UCSD-AML1 (cell line): ENCODE results near the gene PHACTR2.
"Not testable (repeated sequence)": the region's sequence is repeated elsewhere in the genome, so short reads cannot be mapped to it uniquely, and the experiment has no call there.

Source experiments
- DNase-seq: peaks from one replicate; lab custom pipeline; 2025; ENCODE audit not compliant: unreplicated experiment; lab: John Stamatoyannopoulos, UW

Gene PHACTR2

GRCh38 chr6:143806282-143807102, 128.7 kb downstream of the PHACTR2 start:
- DNase-seq = peak; percentile 59

DNA sequence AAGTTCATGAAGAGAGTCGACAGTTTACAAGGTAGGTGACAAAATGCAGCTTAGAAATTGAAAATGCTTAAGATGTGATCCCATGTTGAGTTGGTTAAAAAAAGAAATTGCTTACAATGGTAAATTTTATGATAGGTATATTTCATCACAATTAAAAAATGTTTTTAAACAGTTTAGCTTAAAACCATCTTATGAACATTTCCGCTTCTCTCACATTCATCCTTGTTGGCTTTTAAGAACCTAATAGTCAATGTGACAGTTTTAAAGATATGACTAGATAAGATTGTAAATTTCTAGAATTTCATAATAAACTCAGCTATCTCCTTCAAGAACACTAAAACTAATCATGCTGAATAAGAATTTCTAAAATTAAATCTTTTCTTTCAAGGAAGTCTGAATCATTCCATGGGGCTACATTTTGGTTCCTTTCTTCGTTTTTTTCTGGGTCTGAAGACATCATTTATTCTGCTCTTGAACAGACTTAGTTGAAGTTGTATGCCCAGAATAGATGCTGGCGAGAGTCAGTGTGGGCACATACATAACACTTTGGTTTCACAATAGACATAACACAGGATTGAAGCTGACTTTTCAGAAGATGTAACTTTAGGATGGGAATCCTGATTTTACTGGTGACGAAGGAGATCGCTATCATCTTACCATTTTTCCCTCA, 129.5 kb downstream of the PHACTR2 start:
- no peak for DNase-seq

DNA sequence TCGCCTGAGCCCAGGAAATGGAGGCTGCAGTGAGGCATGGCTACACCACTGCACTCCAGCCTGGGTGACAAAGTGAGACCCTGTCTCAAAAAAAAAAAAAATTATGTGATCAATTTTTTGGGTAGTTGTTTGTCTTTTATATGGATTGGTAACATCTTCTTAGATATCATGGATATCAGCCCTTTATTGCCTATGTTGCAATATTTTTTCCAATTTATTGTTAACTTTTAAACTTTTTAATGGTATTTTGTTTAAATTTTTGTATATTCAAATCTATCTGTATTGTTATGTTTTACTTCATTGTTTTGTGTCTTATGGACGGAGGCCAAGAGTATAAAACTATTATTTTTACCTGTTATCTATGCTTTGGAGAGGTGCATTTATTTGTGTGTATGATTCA, 133.0 kb downstream of the PHACTR2 start:
- DNase-seq = no peak

DNA sequence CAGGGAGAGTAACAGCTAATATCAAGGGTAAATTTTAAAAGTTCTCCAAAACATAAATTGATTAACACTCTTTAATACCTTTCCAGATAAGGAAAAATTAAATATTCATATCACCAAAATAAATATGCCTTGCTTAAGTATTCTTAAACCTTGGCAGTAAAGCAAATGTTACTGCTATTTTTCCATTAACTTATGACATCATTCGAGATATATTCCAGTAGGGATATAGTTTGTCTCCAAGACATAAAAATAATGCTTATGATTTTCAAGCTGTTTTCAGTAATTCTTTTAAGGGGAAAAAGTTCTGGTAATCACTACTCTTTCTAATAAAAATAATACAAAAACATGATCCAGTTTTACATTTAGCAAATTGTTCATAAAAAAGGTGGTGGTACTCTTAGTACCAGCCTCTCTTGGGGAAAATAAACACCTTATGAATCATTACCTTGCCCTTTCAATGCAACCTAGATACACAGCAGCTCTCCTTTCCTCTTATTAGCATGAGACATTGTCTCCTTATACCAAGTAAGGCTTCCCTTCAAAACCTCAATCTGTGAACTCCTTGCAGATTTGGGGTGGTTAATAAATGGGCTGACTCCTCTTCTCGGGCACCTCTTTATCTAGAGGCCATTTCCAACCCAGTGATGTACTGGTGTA, 133.9 kb downstream of the PHACTR2 start:
- no peak for DNase-seq

DNA sequence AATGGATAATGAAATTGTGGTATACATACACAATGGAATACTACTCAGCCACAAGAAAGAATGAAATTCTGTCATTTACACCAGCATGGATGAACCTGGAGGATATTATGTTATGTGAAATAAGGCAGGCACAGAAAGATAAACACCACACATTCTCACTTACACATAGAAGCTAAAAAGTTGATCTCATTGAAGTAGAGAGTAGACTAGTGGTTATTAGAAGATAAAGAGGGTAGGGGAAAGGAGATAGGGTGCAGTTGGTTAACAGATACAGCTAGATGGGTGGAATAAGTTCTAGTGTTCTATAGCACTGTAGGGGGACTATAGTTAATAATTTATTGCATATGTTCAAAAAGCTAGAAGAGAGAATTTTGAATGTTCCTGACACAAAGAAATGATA, 139.9 kb downstream of the PHACTR2 start:
- no peak for DNase-seq

DNA sequence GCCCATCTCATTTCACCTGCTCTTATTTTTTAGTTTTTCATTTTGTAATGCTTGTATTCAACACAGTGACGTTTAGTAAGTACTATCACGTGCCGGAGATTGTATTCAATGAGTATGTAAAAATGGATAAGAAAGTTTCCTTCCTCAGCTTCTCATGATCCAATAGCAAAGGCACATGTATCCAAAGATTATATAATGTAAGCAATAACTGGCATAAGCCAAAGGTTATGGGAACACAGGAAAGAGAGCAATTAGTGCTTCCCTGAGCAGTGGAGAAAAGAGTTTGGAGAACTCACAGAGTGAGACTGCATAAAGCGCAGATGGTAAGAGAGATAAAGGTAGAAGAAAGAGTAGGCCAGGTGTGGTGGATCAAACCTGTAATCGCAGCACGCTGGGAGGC, 143.6 kb downstream of the PHACTR2 start:
- no peak for DNase-seq

- DNase-seq = no peak
These were observed 144.8 kb downstream of the PHACTR2 start for GRCh38 chr6:143822584-143823024.

DNA sequence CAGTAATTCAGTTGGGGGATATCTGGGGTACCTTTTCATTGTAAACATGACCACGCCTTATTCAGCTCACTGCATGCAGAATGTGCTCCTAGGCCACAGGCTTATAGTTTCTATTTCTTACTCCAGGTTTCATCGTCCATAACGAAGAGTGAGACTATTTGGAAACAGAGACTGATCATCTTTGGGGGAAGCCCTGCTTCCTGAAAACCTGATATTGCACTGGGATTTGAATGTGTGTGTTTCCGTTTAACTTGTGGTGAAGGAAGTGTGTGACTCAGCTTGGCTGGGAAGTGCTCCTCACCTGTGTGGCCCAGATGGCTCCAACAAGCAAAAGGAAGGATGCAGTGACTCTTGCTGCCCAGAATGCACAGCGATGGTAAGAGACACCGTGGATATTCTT, 145.8 kb downstream of the PHACTR2 start:
- no peak for DNase-seq

GRCh38 chr6:143828572-143828971, 150.8 kb downstream of the PHACTR2 start:
- DNase-seq = no peak

- no peak for DNase-seq
These were observed 158.4 kb downstream of the PHACTR2 start for GRCh38 chr6:143836150-143836549.

DNA sequence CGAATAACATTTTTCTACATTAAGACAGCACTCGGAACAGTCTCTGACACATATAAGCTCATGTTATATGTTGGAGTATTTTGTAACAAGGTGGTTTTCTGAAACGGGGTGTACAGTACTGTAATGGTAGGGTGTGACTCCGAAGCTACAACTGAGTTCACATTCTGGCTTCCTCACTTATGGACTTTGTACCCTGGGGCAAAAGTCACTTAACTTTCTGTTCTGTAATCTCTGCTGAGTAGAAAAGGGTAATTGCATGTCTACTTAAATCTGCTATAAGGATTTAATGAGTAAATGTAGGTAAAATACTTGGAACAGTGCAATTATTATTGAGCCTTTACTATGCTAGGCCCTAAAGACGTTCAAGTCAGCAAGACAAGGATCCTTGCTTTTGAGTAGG, 160.6 kb downstream of the PHACTR2 start:
- no peak for DNase-seq

- no peak for DNase-seq
These were observed 161.4 kb downstream of the PHACTR2 start for GRCh38 chr6:143839196-143839595.

DNA sequence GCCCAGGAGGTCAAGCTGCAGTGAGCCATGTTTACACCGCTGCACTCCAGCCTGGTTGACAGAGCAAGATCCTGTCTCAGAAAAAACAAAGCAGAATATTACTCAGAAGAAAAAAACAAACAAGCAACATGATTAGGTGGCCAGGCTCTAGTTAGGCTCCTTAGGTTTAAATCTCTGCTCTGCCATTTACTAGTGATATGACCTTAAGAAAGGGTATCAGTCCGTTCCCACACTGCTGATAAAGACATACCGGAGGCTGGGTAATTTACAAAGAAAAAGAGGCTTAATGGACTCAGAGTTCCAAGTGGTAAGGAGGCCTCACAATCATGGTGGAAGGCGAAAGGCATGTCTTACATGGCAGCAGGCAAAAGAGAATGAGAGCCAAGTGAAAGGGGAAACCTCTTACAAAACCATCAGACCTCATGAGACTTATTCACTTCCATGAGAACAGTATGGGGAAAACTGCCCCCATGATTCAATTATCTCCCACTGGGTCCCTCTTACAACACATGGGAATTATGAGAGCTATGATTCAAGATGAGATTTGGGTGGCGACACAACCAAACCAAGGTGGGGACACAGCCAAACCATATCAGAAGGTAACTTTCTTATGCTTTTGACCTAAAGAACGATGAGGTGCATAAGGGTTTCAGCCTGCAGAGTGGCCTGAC, 163.0 kb downstream of the PHACTR2 start:
- no peak for DNase-seq

- no peak for DNase-seq
These were observed 164.7 kb downstream of the PHACTR2 start for GRCh38 chr6:143842461-143842901.

- DNase-seq = peak; percentile 95
These were observed 165.3 kb downstream of the PHACTR2 start, which contains the start of gene LTV1 for GRCh38 chr6:143842902-143843676. LTV1 (plus strand) TSS chr6:143843338; CDS start chr6:143843478, 140 bp downstream.

DNA sequence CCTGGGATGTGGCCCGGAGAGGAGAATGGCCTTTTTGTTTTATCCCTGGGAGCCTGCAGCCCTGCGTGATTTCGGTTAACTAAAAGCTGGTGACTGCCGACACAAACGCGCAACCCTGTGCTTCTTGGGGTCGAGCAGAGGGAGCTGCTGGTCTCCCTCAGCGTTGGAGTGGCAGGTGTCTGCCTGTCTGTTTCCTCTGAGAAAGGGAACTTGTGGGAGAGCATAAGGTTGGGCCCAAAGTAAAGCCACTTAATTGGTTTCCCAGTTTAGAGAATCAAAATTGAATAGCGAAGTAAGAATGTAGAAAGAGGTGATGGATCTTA, 165.9 kb downstream of the PHACTR2 start:
- DNase-seq = no peak

DNA sequence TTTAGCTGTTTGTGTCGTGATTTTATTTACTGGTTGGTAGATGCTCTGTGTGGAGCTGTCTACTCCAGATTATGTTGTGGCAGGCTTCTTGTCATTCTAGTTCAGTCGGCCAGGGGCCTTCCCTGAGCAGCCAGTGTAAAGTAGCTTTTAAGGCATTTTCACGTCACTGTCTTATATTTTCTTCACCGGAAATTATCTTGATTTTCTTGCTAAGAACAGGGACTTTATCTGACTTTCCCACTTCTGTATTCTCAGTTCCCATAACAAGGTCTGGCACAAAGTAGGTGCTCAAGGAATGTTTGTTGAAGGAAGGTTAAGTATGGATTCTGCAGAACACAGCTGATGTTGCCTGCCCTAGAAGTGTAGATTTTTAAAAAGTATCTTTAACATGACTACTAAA, 166.2 kb downstream of the PHACTR2 start:
- DNase-seq = no peak

GRCh38 chr6:143845033-143845432, 167.3 kb downstream of the PHACTR2 start:
- no peak for DNase-seq

DNA sequence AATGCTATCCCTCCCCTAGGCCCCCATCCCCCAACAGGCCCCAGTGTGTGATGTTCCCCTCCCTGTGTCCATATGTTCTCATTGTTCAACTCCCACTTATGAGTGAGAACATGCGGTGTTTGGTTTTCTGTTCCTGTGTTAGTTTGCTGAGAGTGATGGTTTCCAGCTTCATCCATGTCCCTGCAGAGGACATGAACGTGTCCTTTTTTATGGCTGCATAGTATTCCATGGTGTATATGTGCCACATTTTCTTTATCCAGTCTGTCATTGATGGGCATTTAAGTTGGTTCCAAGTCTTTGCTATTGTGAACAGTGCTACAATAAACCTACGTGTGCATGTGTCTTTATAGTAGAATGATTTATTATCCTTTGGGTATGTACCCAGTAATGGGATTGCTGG, 173.9 kb downstream of the PHACTR2 start:
- not testable (repeated sequence) for DNase-seq

GRCh38 chr6:143855057-143855456, 177.3 kb downstream of the PHACTR2 start:
- not testable (repeated sequence) for DNase-seq

GRCh38 chr6:143856762-143857161, 179.0 kb downstream of the PHACTR2 start:
- DNase-seq = not testable (repeated sequence)
